ENCODE measurements around the gene EGFLAM. TPM values are rescaled to one million over a fixed set of nuclear protein-coding genes. Genes with fewer than 3 reads are reported as not detected.

Gene EGFLAM
- total RNA-seq, 1 experiment from 2014 or later, result 0.33 TPM

DNA sequence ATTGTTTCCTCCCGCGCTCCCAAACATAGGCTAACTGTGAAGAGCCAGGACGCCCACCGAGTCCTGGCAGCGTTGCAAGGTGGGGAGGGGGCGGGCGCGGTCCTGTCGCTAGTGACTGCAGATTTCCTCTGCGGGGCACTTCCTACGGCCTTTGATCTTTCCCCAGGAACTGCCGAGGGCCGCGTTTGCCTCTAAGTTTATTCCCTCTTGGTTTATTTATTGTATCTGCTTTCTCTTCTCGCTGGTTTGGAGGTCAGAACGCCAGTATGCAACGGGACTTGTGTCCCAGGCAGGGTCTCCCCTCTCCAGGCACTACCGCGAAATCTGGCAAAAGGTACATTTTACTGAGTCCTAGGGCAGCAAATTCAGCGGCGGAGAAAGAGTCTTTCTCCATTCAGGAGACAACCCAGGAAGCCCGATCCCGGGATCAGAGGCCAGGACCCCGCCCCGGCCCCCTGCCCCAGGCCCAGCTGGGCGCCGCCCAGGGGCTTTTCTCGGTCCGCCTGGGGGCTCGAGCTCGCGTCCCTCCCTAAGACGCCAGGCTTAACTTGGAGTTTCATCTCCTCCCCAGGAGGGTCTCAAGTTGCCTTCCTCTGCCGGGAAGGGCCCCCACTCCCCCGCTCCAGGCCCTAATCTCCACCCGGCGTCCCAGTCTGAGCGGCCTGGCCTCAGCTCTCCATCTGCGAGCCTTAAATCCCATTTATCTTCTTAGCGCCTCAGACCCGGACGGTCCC is 884 bp upstream of the EGFLAM start:
- Histone ChIP-seq H3K79me1 (ENCODE audit: insufficient read depth, low read depth, low read length, poor library complexity, severe bottlenecking) (no peaks in the 10 kb centered on the region), H2BK120ac (ENCODE audit: low read depth, low read length, poor library complexity, severe bottlenecking) (no peak overlapping the region), H4K5ac (ENCODE audit: insufficient read length, low read depth, low read length) (no peak overlapping the region), H3K14ac (ENCODE audit: insufficient read depth, low read length) (no peak overlapping the region), H3K56ac (ENCODE audit: insufficient read length, low read depth, low read length) (no peak overlapping the region), H2AFZ (ENCODE audit: low read length) (no peak overlapping the region), H3K23me2 (ENCODE audit: insufficient read length, low read depth, low read length, poor library complexity, severe bottlenecking) (peaks cover 13% of the 10 kb centered on the region), H4K8ac (replicated peaks; ENCODE audit: insufficient read length, low read depth, low read length) (no peak overlapping the region), H2BK20ac (ENCODE audit: low read depth, low read length, poor library complexity, severe bottlenecking) (no peak overlapping the region), H3K4ac (ENCODE audit: low read depth, low read length) (no peak overlapping the region), H3K9ac (ENCODE audit: extremely low read depth, insufficient read length, low read length) (no peak overlapping the region), H4K20me1 (ENCODE audit: control insufficient read depth, insufficient read depth, insufficient read length) (no peaks in the 10 kb centered on the region), H3K18ac (ENCODE audit: insufficient read length, low read depth, low read length) (no peak overlapping the region), H3K4me2 (ENCODE audit: insufficient read depth, insufficient read length, low read length) (peak overlapping the region; percentile 97), H4K91ac (ENCODE audit: insufficient read length, low read depth, low read length) (no peak overlapping the region), H2BK12ac (ENCODE audit: insufficient read length, low read depth, low read length) (no peak overlapping the region), H3K4me1 (ENCODE audit: insufficient read depth, low read length) (no peaks in the 10 kb centered on the region; the same call in 1 of the 2 replicates), H2BK15ac (ENCODE audit: low read depth, low read length) (no peak overlapping the region), H3K79me2 (ENCODE audit: insufficient read depth, low read length) (no peaks in the 10 kb centered on the region), H3K27me3 (ENCODE audit: insufficient read depth, low read length) (peaks cover 35% of the 10 kb centered on the region), H3K27ac (ENCODE audit: insufficient read length, low read depth, low read length) (no peak overlapping the region), H2BK5ac (ENCODE audit: insufficient read length, low read length) (no peak overlapping the region), H3K23ac (ENCODE audit: insufficient read length, low read depth, low read length) (no peak overlapping the region), H2AK5ac (ENCODE audit: insufficient read length, low read length) (no peak overlapping the region), H3T11ph (ENCODE audit: low read length) (no peak overlapping the region), H3K9me3 (ENCODE audit: control insufficient read depth, low read depth, low read length) (no peaks in the 10 kb centered on the region)
- no CpG with 5 or more reads among the region's 42 CpGs for WGBS (ENCODE audit: extremely low coverage, insufficient read length, low lambda C conversion rate)
- peaks cover 4 to 6% of the 10 kb centered on the region in 2 experiments; a peak in 4 of 5 replicates for H3K9me3 Mint-ChIP-seq
- peaks cover 18 to 21% of the 10 kb centered on the region in 2 experiments for H3K4me1 Mint-ChIP-seq
- H3K4me3 Mint-ChIP-seq, result peak overlapping the region; percentile 67 to 84
- peaks cover 98% of the 10 kb centered on the region for H3K27me3 Mint-ChIP-seq (ENCODE audit: low read depth)
- TF ChIP-seq, protein P1, sequence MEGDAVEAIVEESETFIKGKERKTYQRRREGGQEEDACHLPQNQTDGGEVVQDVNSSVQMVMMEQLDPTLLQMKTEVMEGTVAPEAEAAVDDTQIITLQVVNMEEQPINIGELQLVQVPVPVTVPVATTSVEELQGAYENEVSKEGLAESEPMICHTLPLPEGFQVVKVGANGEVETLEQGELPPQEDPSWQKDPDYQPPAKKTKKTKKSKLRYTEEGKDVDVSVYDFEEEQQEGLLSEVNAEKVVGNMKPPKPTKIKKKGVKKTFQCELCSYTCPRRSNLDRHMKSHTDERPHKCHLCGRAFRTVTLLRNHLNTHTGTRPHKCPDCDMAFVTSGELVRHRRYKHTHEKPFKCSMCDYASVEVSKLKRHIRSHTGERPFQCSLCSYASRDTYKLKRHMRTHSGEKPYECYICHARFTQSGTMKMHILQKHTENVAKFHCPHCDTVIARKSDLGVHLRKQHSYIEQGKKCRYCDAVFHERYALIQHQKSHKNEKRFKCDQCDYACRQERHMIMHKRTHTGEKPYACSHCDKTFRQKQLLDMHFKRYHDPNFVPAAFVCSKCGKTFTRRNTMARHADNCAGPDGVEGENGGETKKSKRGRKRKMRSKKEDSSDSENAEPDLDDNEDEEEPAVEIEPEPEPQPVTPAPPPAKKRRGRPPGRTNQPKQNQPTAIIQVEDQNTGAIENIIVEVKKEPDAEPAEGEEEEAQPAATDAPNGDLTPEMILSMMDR (conservative IDR thresholded peaks at IDR 0.05), result no peak
- H3K27ac Mint-ChIP-seq, result no peak overlapping the region
- peaks cover 0 to 3% (median 0%) of the 10 kb centered on the region in 3 experiments; a peak in 1 of 7 replicates for H3K36me3 Mint-ChIP-seq (ENCODE audit: insufficient read depth in 1 of 3, low read depth in 3 of 3)
- DNase-seq, result peak; percentile 36
